Measurements from ENCODE around the gene EBNA1BP2.
A peak's percentile ranks its signal among the peaks of the same experiment; 100 is the strongest.
"Not testable (repeated sequence)": the region's sequence is repeated elsewhere in the genome, so short reads cannot be mapped to it uniquely, and the experiment has no call there.

EBNA1BP2 gene, protein sequence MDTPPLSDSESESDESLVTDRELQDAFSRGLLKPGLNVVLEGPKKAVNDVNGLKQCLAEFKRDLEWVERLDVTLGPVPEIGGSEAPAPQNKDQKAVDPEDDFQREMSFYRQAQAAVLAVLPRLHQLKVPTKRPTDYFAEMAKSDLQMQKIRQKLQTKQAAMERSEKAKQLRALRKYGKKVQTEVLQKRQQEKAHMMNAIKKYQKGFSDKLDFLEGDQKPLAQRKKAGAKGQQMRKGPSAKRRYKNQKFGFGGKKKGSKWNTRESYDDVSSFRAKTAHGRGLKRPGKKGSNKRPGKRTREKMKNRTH

DNA sequence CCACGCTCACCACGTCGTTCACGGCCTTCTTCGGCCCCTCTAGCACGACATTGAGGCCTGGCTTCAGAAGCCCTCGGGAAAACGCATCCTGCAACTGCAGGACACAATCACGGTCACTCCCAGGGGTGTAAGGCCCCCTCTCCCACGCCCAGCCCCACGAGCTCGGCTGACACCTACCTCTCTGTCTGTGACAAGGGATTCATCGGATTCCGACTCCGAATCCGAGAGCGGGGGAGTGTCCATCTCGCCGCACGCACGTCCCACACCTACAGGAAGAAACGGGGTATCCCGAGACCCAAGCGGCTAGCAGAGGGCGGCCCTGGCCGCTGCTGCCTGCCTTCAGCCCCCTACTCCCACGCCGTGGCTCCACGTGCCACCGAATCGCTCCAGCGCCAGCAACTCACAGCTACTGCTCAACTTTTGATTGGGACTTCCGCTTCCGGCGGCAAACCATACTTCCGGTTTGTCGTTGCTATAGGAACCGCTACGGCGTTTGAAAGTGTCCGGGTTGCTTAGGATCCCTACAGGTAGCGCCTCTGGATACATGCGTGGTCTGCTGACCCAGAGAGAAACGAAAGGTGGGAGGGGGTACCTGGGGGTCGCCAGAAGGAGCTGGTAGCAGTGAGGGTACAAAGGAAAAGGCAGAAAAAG lies at the start of gene EBNA1BP2, which contains the start of gene CFAP57:
Gene EBNA1BP2, minus strand, starts transcription at position 415 of the 651 bp plus-strand sequence. Its CDS starts 172 bp downstream, at position 243.
Gene CFAP57, plus strand, starts transcription at position 455 of the 651 bp plus-strand sequence. CDS start 424 bp downstream, outside the sequence.
- peak; percentile 87 for DNase-seq

DNA sequence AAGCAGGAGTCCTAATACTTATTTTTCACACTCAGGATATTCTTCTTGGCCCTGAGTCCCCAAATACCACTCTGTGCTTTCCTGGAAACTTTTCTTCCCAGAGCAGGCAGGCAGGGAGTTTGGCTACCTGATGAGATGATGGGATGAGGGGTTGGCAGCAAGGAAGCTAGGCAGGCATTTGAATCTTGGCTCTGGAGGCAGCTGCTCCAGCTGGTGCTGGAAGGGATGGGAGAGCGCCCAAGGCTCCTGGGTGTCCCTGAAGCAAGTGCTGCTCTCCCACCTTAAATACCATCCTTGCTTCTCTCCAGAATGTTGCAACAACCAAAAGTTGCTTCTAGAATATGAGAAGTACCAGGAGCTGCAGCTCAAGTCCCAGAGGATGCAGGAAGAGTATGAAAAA lies 49.7 kb upstream of the EBNA1BP2 start:
- DNase-seq: no peak

DNA sequence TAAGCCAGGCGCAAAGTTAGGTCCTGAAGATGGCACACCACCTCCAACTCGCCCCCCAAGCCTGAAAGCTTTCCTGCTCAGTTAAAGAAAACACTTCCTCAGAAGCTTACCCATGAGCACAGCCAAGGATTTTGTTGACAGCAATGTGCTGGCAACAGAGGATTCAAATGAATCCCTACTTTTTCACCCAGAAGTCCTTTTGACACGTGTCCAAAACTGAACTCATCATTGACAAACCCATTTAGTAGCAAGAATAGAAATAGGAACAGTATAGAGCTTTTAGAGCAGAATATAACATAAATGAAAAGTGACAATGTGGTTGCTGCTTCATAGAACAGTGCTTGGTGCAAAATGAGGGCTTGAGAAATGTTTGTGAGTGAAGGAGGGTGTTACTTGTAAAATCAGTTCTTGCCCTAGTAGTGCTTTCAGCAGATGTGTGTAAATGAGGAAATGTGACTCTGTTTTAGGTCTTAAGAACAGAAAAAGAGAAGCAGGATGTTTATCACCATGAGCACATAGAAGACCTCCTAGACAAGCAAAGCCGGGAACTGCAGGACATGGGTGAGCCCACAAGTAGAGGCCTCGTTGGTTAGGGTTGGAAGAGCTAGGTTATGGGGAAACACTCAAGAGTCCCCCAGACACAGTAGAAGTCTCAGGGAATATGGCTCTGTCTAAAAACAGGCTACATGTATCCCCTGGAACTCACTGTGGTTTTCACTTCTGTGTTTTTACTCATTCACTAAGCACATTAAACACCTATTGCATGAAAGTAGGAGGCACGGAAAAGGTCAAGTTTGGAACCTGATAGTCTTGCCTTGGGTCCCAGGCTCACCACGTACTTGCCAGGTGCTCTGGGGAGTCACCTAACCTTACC lies 49.1 kb upstream of the EBNA1BP2 start:
- DNase-seq: no peak

DNA sequence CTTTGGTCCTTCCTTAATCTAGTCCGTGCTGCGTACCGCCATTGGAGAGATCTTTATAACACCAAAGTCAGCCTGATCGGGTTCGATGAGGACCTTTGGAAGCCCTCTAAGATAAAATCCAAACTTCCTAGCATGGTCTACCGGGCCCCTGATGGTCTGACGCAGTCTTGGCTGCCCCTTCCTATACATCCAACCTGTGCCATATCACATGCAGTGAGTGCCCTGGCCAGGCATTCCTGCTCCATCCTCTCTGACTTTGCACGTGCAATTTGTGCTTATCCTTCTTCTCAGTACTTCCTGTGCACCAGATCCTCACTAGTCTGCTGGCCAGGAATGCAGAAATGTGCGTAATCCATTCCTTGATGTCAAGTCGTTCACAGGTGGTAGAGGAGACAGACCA lies 45.7 kb upstream of the EBNA1BP2 start:
- DNase-seq: no peak

DNA sequence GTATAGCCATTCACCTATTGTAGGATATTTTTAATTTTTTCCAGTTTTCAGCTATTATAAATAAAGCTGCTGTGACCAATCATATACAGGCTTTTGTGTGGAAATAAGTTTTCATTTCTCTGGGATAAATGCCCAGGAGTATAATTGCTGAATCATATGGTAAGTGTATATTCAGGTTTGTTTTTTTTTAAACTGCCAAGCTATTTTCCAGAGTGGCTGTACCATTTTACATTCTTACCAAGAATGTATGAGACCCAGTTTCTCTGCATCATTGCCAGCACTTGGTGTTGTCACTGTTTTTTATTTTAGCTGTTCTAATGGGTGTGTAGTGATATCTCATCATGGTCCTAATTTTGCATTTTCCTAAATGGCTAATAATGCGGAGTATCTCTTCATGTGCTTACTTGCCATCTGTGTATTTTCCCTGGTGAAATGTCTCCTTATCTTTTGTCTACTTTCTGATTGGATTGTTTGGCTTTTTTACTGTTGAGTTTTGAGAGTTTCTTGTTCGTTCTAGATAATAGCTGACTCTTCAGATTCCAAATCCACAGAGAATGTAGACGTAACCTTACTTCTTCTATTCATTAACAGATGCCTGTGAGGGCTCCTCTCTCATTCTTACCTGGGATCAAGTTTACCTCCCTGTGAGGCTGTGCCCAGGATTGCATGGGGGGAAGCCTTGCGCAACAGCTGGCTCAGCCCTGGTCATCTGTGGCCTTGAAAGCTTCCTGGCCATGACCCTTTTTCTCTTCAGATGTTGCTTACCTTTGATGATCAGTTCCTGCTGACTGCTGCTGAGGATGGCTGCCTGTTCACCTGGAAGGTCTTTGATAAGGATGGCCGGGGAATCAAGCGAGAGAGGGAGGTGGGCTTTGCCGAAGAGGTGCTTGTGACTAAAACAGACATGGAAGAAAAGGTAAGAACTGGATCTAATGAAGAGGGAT lies 42.7 kb upstream of the EBNA1BP2 start:
- DNase-seq: no peak

DNA sequence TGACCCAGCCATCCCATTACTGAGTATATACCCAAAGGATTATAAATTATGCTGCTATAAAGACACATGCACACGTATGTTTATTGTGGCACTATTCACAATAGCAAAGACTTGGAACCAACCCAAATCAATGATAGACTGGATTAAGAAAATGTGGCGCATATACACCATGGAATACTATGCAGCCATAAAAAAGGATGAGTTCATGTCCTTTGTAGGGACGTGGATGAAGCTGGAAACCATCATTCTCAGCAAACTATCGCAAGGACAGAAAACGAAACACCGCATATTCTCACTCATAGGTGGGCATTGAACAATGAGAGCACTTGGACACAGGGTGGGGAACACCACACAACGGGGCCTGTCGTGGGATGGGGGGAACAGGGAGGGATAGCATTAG lies 36.2 kb upstream of the EBNA1BP2 start:
- not testable (repeated sequence) for DNase-seq

DNA sequence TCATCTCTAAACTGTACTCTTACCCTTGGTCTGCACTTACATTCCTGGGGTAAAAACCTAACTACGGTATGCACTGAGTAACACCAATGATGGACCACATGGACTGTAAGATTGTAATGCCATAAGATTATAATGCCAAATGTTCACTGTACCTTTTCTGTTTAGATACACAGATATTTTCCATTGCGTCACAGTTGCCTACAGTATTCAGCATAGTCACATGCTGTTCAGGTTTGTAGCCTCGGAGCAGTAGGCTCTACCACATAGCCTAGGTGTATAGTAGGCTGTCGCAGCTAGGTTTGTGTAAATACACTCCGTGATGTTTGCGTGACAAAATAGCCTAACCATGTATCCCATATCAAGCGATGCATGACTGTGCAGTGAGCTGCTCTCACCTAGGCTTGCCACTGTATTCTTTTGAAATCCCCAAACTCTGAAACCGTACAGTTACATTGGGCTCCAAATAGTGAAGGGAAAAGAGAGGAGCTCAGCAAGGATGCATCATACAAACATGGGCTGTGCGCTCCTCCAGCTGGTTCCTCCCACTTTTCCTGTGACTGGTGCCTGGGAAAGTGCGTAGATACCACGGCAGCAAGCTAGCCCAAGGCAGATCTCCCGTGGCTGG lies 35.3 kb upstream of the EBNA1BP2 start:
- peak; percentile 50 for DNase-seq

DNA sequence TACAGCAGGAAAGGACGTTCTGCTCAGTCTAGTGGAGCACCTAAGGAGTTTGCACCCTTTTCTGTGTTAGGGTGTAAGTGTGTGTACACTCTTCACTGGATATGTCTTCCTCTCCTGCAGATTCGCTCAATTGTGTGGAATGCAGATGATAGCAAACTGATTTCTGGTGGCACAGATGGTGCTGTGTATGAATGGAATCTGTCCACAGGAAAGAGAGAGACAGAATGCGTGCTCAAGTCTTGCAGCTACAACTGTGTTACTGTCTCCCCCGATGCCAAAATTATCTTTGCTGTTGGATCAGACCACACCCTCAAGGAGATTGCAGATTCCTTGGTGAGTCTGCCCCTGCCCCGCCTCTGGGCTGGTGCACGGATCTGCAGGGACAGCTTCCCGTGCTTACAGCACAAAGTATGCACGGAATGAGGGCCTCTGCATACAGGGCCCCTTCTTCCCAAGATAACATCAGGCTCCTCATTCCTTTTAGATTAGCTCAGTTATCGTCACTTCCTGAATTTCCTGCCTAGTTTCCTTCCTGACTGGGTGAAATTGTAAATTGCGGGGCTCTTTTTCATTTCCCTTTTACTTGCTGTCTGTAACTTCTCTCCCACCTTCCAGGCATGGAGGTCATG lies 34.6 kb upstream of the EBNA1BP2 start:
- DNase-seq: peak; percentile 87

DNA sequence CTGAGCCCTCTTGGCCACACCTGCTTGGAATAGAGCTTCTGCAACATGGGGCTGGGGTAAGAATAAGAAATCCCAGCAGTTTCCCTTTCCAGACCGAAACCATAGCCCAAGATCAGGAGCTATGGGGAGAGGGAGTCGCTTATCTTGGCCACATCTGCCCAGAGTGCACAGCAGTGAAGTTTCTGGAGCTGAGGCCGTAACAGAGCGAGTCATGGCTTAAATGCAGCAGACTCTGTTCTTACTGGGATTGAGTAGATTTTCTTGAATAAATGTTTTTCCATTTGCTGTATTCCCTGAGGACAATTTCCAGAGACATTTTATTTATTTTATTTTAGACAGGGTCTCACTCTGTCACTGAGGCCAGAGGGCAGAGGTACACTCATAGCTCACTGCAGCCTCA lies 33.6 kb upstream of the EBNA1BP2 start:
- no peak for DNase-seq

DNA sequence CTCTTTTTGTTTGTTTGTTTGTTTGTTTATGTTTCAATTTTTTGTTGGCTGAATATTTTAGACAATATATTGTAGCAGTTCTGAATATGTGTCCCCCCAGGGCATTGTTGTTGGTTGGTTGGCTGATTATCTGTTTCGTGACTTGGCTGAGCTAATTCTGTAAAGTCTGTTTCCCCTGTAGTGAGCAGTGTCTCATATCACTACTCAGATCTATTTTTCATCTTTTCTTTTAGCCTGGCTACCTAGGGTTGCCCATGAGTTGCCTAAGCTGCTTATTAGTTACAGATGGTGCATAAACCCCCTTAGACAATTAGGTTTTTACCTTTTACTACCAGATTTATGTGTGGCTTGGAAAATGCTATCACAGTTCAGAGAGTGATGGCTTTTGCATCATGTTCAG lies 32.3 kb upstream of the EBNA1BP2 start:
- DNase-seq: no peak

DNA sequence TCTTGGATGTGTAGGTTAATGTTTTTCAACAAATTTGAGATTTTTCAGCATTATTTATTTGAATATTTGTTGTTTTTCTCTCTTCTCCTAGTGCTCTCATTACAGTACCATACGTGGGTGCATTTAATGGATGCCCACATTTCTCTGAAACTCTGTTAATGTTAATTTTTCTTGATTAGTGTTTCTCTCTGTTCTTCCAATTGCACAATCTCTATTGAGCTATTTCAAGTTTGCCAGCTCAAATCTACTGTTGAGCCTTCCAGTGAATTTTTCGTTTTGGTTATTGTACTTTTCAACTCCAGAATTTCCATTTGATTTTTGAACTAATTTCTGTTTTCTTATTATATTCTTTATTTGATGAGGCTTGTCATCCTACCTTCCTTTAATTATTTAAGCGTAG lies 31.8 kb upstream of the EBNA1BP2 start:
- no peak for DNase-seq

DNA sequence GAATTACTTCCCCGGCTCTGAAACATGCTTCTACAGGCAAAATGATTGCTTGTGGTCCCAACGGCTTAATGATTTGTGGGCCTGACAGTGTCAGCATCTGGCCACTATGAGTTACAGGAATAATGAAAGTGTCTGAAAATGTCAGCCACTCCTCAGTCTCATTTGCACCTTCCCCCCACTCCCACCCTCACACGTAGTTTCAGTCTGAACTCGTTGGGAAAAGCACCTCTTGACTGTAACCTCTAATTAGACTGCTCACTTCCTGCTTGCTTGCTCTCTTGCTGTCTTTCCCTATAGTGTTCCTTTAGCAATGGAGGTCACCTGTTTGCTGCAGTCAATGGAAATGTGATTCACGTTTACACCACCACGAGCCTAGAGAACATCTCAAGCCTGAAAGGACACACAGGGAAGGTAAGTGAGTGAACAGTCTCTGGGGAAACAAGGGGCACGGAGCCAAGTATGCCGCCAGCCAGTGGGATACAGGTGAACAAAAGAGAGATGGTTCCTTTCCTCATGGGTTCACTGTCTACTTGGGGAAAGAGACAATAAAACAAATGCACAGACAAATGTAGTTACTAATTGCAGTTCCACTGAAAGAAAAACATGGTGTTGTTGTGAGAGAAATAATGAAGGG lies 27.1 kb upstream of the EBNA1BP2 start:
- no peak for DNase-seq

DNA sequence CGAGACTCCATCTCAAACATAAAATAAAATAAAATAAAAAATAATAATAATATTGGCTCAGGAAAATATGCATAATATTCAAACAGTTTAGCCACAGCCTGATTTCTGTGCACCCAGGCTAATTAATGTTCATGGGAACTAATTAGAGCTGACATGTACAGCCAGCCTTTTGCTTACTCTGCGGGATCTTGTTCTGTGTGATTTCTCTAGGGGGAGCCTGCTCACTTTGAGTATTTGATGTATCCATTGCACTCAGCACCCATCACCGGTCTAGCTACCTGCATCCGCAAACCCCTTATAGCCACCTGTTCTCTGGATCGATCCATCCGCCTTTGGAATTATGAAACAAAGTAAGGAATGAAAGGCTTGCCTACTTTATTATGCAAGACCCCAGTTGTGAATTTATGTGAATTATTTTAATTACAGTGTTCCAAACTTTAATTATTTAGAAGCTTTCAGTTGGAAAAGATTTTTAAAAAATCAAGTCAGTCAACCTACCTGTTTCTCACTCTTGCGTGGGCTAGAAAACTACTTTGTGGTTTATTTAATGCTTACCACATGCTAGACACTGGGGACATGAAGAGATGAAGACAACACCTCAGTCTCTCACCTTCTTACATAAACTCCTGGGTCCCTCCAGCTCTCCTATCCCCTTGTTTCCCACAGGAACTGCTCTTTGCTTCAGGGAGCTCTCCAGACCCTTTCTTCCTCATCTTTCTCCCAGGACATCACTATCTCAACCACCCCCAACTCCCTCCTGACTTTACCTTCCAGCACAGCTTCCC lies 25.4 kb upstream of the EBNA1BP2 start:
- no peak for DNase-seq

DNA sequence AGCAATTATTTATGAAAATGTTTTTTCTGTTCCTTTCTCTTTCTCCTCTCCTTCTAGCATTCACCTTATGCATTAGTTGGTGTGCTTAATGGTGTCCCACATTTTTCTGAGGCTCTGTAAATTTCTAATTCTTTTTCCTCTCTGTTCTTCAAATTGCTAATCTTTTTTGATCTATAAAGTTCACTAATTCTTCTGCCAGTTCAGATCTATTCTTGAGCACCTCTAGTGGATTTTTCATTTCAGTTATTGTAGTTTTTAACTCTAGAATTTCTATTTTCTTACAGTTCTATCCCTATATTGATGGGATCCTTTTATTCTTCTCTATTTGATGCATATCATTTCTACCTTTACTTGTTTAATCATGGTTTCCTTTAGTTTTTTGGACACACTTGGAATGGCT lies 22.4 kb upstream of the EBNA1BP2 start:
- DNase-seq: no peak

DNA sequence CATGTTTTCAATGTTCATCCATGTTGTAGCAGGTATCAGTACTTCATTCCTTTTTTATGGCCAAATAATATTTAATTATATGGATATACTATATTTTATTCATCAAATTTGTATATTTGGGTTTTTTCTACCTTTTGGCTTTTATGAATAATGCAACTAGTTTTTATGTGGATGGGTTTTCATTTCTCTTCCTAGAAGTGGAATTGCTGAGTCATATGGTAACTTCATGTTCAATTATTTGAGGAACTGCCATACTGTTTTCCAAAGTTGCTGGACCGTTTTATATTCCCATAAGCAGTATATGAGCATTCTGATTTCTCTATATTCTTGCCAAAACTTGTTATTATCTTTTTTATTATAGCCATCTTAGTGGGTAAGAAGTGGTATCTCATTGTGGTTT lies 16.0 kb upstream of the EBNA1BP2 start:
- no peak for DNase-seq

DNA sequence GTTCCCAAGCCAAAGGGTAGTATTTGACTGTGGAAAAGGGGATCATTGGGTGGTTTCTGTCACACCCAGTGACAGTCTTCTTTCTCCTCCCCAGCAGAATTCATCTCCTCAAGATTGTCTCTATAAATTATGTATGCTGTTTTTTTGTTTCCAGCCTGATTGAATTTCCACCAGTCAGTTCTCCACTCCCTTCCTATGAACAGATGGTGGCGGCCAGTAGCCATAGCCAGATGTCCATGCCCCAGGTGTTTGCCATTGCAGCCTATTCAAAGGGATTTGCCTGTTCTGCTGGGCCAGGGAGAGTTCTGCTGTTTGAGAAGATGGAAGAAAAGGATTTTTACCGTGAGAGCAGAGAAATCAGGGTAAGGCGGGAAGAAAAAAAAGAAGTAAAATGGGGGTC lies 12.9 kb upstream of the EBNA1BP2 start:
- no peak for DNase-seq

DNA sequence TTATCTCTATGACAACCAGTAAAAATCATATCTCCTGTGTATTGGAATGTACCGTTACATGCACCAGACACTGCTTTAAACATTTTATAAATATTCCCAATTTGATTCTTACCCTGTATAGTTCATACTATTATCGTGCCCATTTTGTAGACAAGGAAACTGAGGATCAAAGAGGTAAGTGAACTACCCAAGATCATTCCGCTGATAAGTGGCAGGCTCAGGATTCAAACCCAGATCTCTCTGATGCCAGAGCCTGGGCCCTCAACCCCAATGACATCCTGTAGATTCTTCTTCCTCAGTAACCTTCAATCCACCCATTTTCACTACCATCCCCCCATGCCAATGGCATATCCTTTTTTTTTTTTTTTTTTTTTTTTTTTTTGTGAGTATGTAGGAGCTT lies 12.3 kb upstream of the EBNA1BP2 start:
- no peak for DNase-seq

DNA sequence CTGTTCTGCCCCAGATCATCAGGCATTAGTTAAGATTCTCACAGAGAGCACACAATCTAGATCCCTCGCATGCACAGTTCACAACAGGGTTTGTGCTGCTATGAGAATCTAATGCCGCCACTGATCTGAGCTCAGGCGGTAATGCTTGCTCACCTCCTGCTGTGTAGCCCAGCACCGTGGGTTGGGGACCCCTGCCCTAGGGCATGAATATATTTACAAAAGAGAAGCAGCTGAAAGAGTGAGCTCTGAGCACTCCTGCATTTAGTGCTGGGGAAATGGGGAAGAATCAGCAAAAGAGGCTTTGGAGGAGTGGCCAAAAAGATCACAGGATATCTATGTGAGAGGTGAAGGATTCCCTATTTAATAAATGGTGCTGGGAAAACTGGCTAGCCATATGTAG lies 5.6 kb upstream of the EBNA1BP2 start:
- DNase-seq: no peak

DNA sequence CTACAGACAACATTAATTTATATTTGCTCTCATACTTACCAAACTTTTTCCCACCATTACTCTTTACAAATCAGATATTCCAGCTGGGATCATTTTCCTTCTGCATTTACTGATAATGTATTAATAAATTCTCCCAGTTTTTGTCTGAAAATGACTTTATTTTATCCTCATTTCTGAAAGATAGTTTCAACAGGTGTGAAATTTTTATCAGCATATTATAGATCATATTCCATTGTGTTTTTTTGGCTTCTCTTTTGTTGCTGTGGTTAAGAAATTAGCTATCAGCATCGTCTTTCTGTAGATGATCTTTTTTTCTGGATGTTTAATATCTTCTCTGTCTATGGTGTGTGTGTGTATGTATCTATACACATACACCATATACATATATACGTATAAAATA lies 2.8 kb upstream of the EBNA1BP2 start:
- DNase-seq: no peak

DNA sequence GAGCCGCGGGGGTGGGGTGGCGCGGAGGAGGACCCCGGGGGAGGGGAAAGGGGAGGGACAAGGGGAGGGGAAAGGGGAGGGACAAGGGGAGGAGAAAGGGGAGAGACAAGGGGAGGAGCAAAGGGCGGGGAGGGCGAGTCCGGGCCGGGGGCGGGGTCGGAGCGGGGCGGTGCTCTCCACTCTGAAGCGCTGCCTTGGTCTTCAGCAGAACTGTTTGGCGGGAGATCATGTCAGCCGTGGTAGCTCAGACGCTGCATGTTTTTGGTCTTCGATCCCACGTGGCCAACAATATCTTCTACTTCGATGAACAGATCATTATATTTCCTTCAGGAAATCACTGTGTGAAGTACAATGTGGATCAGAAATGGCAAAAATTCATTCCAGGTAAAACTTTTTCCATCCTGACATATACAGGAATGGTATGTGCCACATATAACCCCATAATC lies 460 bp upstream of the EBNA1BP2 start:
- DNase-seq: peak; percentile 86

Measured in T1000 (cell line).